Astrocyte (in vitro differentiated cells and primary cell): Measurements from ENCODE around the gene DAZAP2. TPM values are rescaled to one million over a fixed set of nuclear protein-coding genes. Genes with fewer than 3 reads are reported as not detected.
"Not testable (repeated sequence)": the region's sequence is repeated elsewhere in the genome, so short reads cannot be mapped to it uniquely, and the experiment has no call there.

Source experiments
- DNase-seq: peaks from one replicate; pipeline ENCODE4 v3.0.0-alpha.2; 2010; ENCODE audit warnings: low read depth
- FAIRE-seq: peaks from 2 replicates; lab custom pipeline; 2011; peaks lifted over from hg19 to GRCh38; lab: Jason Lieb, UNC
- H2AFZ ChIP-seq: 2 replicates; pipeline ENCODE4 v1.6.0; 2012; ENCODE audit warnings: low read depth, low read length, inconsistent platforms
- H3K27ac ChIP-seq: 2 replicates; pipeline ENCODE4 v1.5.1; 2011; ENCODE audit warnings: low read depth, low read length, inconsistent platforms
- H3K27me3 ChIP-seq: 2 replicates; pipeline ENCODE4 v1.6.0; 2011; ENCODE audit warnings: low read length, inconsistent platforms; ENCODE audit not compliant: insufficient read depth
- H3K36me3 ChIP-seq: 2 replicates; pipeline ENCODE4 v1.5.1; 2011; ENCODE audit warnings: low read length, inconsistent platforms; ENCODE audit not compliant: insufficient read depth
- H3K4me1 ChIP-seq: 2 replicates; pipeline ENCODE4 v1.5.1; 2011; ENCODE audit warnings: low read length, inconsistent platforms; ENCODE audit not compliant: insufficient read depth
- H3K4me2 ChIP-seq: 2 replicates; pipeline ENCODE4 v1.6.0; 2012; ENCODE audit warnings: low read length, inconsistent platforms
- H3K4me3 ChIP-seq: 2 replicates; pipeline ENCODE4 v1.5.1; 2011; ENCODE audit warnings: low read depth, mild to moderate bottlenecking, low read length, inconsistent platforms; ENCODE audit not compliant: insufficient read depth
- H3K79me2 ChIP-seq: 2 replicates; pipeline ENCODE4 v1.6.0; 2012; ENCODE audit warnings: mild to moderate bottlenecking, low read length, inconsistent platforms; ENCODE audit not compliant: insufficient read depth
- H3K9ac ChIP-seq: 2 replicates; pipeline ENCODE4 v1.6.0; 2012; ENCODE audit warnings: mild to moderate bottlenecking, low read length, inconsistent platforms
- H3K9me3 ChIP-seq: 2 replicates; pipeline ENCODE4 v1.5.1; 2012; ENCODE audit warnings: low read depth, mild to moderate bottlenecking, low read length, inconsistent platforms; ENCODE audit not compliant: insufficient read depth
- H4K20me1 ChIP-seq: 2 replicates; pipeline ENCODE4 v1.6.0; 2012; ENCODE audit warnings: low read length, inconsistent platforms; ENCODE audit not compliant: insufficient read depth
- H3K27ac Mint-ChIP-seq: one replicate; pipeline ENCODE4 v1.8.0; 2021; ENCODE audit warnings: mild to moderate bottlenecking, mixed read lengths; ENCODE audit not compliant: unreplicated experiment
- H3K27me3 Mint-ChIP-seq: one replicate; pipeline ENCODE4 v1.8.0; 2021; ENCODE audit warnings: low read depth, mixed read lengths; ENCODE audit not compliant: unreplicated experiment
- H3K36me3 Mint-ChIP-seq: one replicate; pipeline ENCODE4 v1.8.0; 2021; ENCODE audit warnings: low read depth, mixed read lengths; ENCODE audit not compliant: unreplicated experiment
- H3K4me1 Mint-ChIP-seq: one replicate; pipeline ENCODE4 v1.8.0; 2021; ENCODE audit warnings: low read depth, mixed read lengths; ENCODE audit not compliant: unreplicated experiment
- H3K4me3 Mint-ChIP-seq: one replicate; pipeline ENCODE4 v1.8.0; 2021; ENCODE audit warnings: mild to moderate bottlenecking, moderate library complexity, mixed read lengths; ENCODE audit not compliant: unreplicated experiment
- H3K9me3 Mint-ChIP-seq: one replicate; pipeline ENCODE4 v1.8.0; 2021; ENCODE audit warnings: mild to moderate bottlenecking, mixed read lengths; ENCODE audit not compliant: unreplicated experiment
- EZH2 ChIP-seq: IDR thresholded peaks from 2 replicates; pipeline ENCODE4 v1.6.1; 2012; ENCODE audit warnings: mild to moderate bottlenecking, low read length, inconsistent platforms; ENCODE audit not compliant: insufficient read depth
- total RNA-seq: library from RNA; stranded (reverse); gene quantifications from 2 replicates; pipeline ENCODE4 v1.2.1, GENCODE V29; 2021
- TF ChIP-seq, protein P1 (sequence below): IDR thresholded peaks from 2 replicates; pipeline ENCODE4 v1.5.1; 2011; ENCODE audit warnings: low read depth, mild to moderate bottlenecking, inconsistent platforms, low read length, moderate library complexity; ENCODE audit not compliant: insufficient read depth

The DAZAP2 gene
- total RNA-seq, 1 donor from 2014 or later = 92.8 TPM

DNA sequence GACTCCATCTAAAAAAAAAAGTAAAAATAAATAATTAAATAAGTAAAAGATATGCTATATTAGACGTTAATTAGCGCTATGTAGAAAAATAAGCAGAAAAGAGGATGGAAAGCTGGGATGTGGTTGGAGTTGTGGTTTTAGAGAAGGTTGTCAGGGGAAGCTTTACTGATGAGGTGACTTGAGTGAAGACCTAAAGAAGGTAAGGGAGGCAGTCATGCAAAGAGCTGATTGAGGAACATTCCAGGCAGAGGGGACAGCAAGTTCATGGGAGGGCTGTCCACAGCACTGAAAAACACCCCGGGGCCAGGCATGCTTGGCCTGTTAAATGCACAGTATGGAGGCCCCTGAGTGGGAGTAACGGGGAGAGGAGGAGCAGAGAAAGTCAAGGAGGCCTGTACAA is 15.9 kb downstream of the DAZAP2 start:
- peaks cover 7% of the 10 kb centered on the region for H3K9me3 Mint-ChIP-seq
- no peaks in the 10 kb centered on the region for H3K27me3 Mint-ChIP-seq
- H3K4me3 Mint-ChIP-seq = no peak overlapping the region
- FAIRE-seq (no peak), DNase-seq (no peak)
- TF ChIP-seq EZH2 = no peak
- TF ChIP-seq, protein P1, sequence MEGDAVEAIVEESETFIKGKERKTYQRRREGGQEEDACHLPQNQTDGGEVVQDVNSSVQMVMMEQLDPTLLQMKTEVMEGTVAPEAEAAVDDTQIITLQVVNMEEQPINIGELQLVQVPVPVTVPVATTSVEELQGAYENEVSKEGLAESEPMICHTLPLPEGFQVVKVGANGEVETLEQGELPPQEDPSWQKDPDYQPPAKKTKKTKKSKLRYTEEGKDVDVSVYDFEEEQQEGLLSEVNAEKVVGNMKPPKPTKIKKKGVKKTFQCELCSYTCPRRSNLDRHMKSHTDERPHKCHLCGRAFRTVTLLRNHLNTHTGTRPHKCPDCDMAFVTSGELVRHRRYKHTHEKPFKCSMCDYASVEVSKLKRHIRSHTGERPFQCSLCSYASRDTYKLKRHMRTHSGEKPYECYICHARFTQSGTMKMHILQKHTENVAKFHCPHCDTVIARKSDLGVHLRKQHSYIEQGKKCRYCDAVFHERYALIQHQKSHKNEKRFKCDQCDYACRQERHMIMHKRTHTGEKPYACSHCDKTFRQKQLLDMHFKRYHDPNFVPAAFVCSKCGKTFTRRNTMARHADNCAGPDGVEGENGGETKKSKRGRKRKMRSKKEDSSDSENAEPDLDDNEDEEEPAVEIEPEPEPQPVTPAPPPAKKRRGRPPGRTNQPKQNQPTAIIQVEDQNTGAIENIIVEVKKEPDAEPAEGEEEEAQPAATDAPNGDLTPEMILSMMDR = no peak
- H3K4me1 ChIP-seq = no peaks in the 10 kb centered on the region
- H2AFZ ChIP-seq = no peak overlapping the region
- H3K4me3 ChIP-seq = no peak overlapping the region
- no peak overlapping the region for H3K27ac ChIP-seq
- H3K36me3 Mint-ChIP-seq = no peaks in the 10 kb centered on the region
- peaks cover 17% of the 10 kb centered on the region for H4K20me1 ChIP-seq
- no peaks in the 10 kb centered on the region for H3K9me3 ChIP-seq
- peaks cover 12% of the 10 kb centered on the region for H3K36me3 ChIP-seq
- H3K4me1 Mint-ChIP-seq = peaks cover 2% of the 10 kb centered on the region
- H3K9ac ChIP-seq = no peak overlapping the region
- peak overlapping the region; percentile 23 for H3K27ac Mint-ChIP-seq
- H3K79me2 ChIP-seq = peaks cover 37% of the 10 kb centered on the region
- no peak overlapping the region for H3K4me2 ChIP-seq
- H3K27me3 ChIP-seq = no peaks in the 10 kb centered on the region

GRCh38 chr12:51259600-51259999 is 21.0 kb downstream of the DAZAP2 start:
- H3K36me3 Mint-ChIP-seq, H3K9me3 ChIP-seq, H3K9me3 Mint-ChIP-seq, H3K36me3 ChIP-seq, H3K4me3 Mint-ChIP-seq, FAIRE-seq, DNase-seq, H2AFZ ChIP-seq, H3K27ac ChIP-seq, H3K4me3 ChIP-seq, H3K27ac Mint-ChIP-seq, H3K9ac ChIP-seq, H3K27me3 ChIP-seq, H3K4me1 ChIP-seq, H3K27me3 Mint-ChIP-seq, H3K4me1 Mint-ChIP-seq, H3K4me2 ChIP-seq: not testable (repeated sequence)
- Histone ChIP-seq H4K20me1 (peaks cover 12% of the 10 kb centered on the region), H3K79me2 (peaks cover 50% of the 10 kb centered on the region)

GRCh38 chr12:51262758-51263177 is 24.1 kb downstream of the DAZAP2 start:
- H3K9me3 Mint-ChIP-seq = no peaks in the 10 kb centered on the region
- Histone ChIP-seq H2AFZ (no peak overlapping the region), H3K79me2 (peaks cover 57% of the 10 kb centered on the region), H3K4me2 (no peak overlapping the region), H3K4me3 (no peak overlapping the region), H3K9me3 (no peaks in the 10 kb centered on the region), H3K9ac (no peak overlapping the region), H4K20me1 (peaks cover 2% of the 10 kb centered on the region), H3K27me3 (no peaks in the 10 kb centered on the region), H3K36me3 (no peaks in the 10 kb centered on the region), H3K27ac (no peak overlapping the region), H3K4me1 (no peaks in the 10 kb centered on the region)
- no peak overlapping the region for H3K4me3 Mint-ChIP-seq
- FAIRE-seq (no peak), DNase-seq (peak; percentile 33)
- TF ChIP-seq EZH2 = no peak
- TF ChIP-seq, protein P1 = peak; percentile 33
- no peaks in the 10 kb centered on the region for H3K4me1 Mint-ChIP-seq
- no peak overlapping the region for H3K27ac Mint-ChIP-seq
- no peaks in the 10 kb centered on the region for H3K27me3 Mint-ChIP-seq
- no peaks in the 10 kb centered on the region for H3K36me3 Mint-ChIP-seq
